Muscle layer of colon (tissue), 2 donors: Measurements from ENCODE around the gene MAPK6.

Experiments used
- H3K27ac ChIP-seq: one replicate; pipeline ENCODE4 v1.7.0; 2013; ENCODE audit warnings: low read depth, mild to moderate bottlenecking, low read length, moderate library complexity
- H3K27me3 ChIP-seq, 2 donors: one replicate each; pipeline ENCODE4 v1.7.0; 2013; ENCODE audit warnings: low read length in 2 of 2, mild to moderate bottlenecking in 2 of 2; ENCODE audit not compliant: insufficient read depth in 2 of 2, control insufficient read depth in 1 of 2
- H3K36me3 ChIP-seq: one replicate; pipeline ENCODE4 v1.7.0; 2013; ENCODE audit warnings: mild to moderate bottlenecking, low read length; ENCODE audit not compliant: insufficient read depth
- H3K4me1 ChIP-seq: one replicate; pipeline ENCODE4 v1.7.0; 2013; ENCODE audit warnings: mild to moderate bottlenecking, low read length; ENCODE audit not compliant: insufficient read depth
- H3K4me3 ChIP-seq, 2 donors: one replicate each; pipeline ENCODE4 v1.7.0; 2013; ENCODE audit warnings: low read length in 2 of 2, low read depth in 1 of 2, mild to moderate bottlenecking in 1 of 2, moderate library complexity in 1 of 2
- H3K9ac ChIP-seq: one replicate; pipeline ENCODE4 v1.7.0; 2013; ENCODE audit warnings: low read length
- H3K9me3 ChIP-seq: one replicate; pipeline ENCODE4 v1.7.0; 2013; ENCODE audit warnings: mild to moderate bottlenecking, low read length
- donor health status: abdominal sarcoma.
- donor health status: Adenocarcinoma of cecum.

Gene MAPK6

GRCh38 chr15:52012210-52012609, 6.8 kb upstream of the MAPK6 start:
- no peaks in the 10 kb centered on the region for H3K9me3 ChIP-seq
- no peak overlapping the region for H3K9ac ChIP-seq
- H3K36me3 ChIP-seq = no peaks in the 10 kb centered on the region
- H3K4me3 ChIP-seq = no peak overlapping the region
- H3K27me3 ChIP-seq = no peaks in the 10 kb centered on the region
- H3K4me1 ChIP-seq = peaks cover 18% of the 10 kb centered on the region
- H3K27ac ChIP-seq = no peak overlapping the region

- H3K4me3 ChIP-seq = no peak overlapping the region
- H3K27me3 ChIP-seq = no peaks in the 10 kb centered on the region
- H3K9me3 ChIP-seq = no peaks in the 10 kb centered on the region
- H3K9ac ChIP-seq = no peak overlapping the region
- H3K36me3 ChIP-seq = no peaks in the 10 kb centered on the region
- no peak overlapping the region for H3K27ac ChIP-seq
- peaks cover 18% of the 10 kb centered on the region for H3K4me1 ChIP-seq
Measured at GRCh38 chr15:52013151-52013791, 5.7 kb upstream of the MAPK6 start.

- Histone ChIP-seq H3K9ac (no peak overlapping the region), H3K4me3 (no peak overlapping the region), H3K9me3 (no peaks in the 10 kb centered on the region), H3K27me3 (no peaks in the 10 kb centered on the region), H3K4me1 (peaks cover 23% of the 10 kb centered on the region), H3K27ac (no peak overlapping the region), H3K36me3 (no peaks in the 10 kb centered on the region)
Measured at GRCh38 chr15:52014616-52015015, 4.4 kb upstream of the MAPK6 start.

GRCh38 chr15:52016316-52016715, 2.7 kb upstream of the MAPK6 start:
- Histone ChIP-seq H3K9me3 (no peaks in the 10 kb centered on the region), H3K27me3 (no peaks in the 10 kb centered on the region), H3K9ac (no peak overlapping the region), H3K36me3 (no peaks in the 10 kb centered on the region), H3K27ac (no peak overlapping the region), H3K4me3 (no peak overlapping the region), H3K4me1 (peaks cover 23% of the 10 kb centered on the region)

GRCh38 chr15:52018244-52018643, 775 bp upstream of the MAPK6 start:
- peaks cover 24% of the 10 kb centered on the region for H3K4me1 ChIP-seq
- peak overlapping the region in 1 of 2 donors; percentile 49 for H3K4me3 ChIP-seq
- H3K36me3 ChIP-seq = no peaks in the 10 kb centered on the region
- H3K27ac ChIP-seq = no peak overlapping the region
- no peaks in the 10 kb centered on the region for H3K27me3 ChIP-seq
- no peaks in the 10 kb centered on the region for H3K9me3 ChIP-seq
- H3K9ac ChIP-seq = peak overlapping the region; percentile 58

- Histone ChIP-seq H3K9ac (peak overlapping the region; percentile 94), H3K4me1 (peaks cover 25% of the 10 kb centered on the region), H3K27me3 (no peaks in the 10 kb centered on the region), H3K9me3 (no peaks in the 10 kb centered on the region), H3K36me3 (no peaks in the 10 kb centered on the region), H3K27ac (peak overlapping the region; percentile 87), H3K4me3 (peak overlapping the region; percentile 67 to 100)
Measured at GRCh38 chr15:52019394-52020220, 588 bp downstream of the MAPK6 start.

GRCh38 chr15:52020221-52021085, 1.4 kb downstream of the MAPK6 start:
- H3K27ac ChIP-seq = peak overlapping the region; percentile 87
- H3K36me3 ChIP-seq = no peaks in the 10 kb centered on the region
- H3K27me3 ChIP-seq = no peaks in the 10 kb centered on the region
- no peaks in the 10 kb centered on the region for H3K9me3 ChIP-seq
- H3K4me1 ChIP-seq = peaks cover 25% of the 10 kb centered on the region
- H3K9ac ChIP-seq = peak overlapping the region; percentile 94
- H3K4me3 ChIP-seq = peak overlapping the region; percentile 67 to 100

GRCh38 chr15:52021128-52021671, 2.2 kb downstream of the MAPK6 start:
- Histone ChIP-seq H3K9ac (peak overlapping the region; percentile 94), H3K27me3 (no peaks in the 10 kb centered on the region), H3K27ac (peak overlapping the region; percentile 87), H3K9me3 (no peaks in the 10 kb centered on the region), H3K36me3 (no peaks in the 10 kb centered on the region), H3K4me3 (peak overlapping the region in 1 of 2 donors; percentile 100), H3K4me1 (peaks cover 25% of the 10 kb centered on the region)

GRCh38 chr15:52021892-52022540, 3.0 kb downstream of the MAPK6 start:
- H3K4me3 ChIP-seq = no peak overlapping the region
- H3K27ac ChIP-seq = no peak overlapping the region
- H3K27me3 ChIP-seq = no peaks in the 10 kb centered on the region
- H3K9ac ChIP-seq = no peak overlapping the region
- H3K36me3 ChIP-seq = no peaks in the 10 kb centered on the region
- H3K4me1 ChIP-seq = peaks cover 25% of the 10 kb centered on the region
- H3K9me3 ChIP-seq = no peaks in the 10 kb centered on the region

GRCh38 chr15:52023169-52023922, 4.3 kb downstream of the MAPK6 start:
- H3K36me3 ChIP-seq = no peaks in the 10 kb centered on the region
- H3K9ac ChIP-seq = no peak overlapping the region
- H3K9me3 ChIP-seq = no peaks in the 10 kb centered on the region
- H3K4me1 ChIP-seq = peaks cover 25% of the 10 kb centered on the region
- H3K4me3 ChIP-seq = no peak overlapping the region
- H3K27ac ChIP-seq = no peak overlapping the region
- no peaks in the 10 kb centered on the region for H3K27me3 ChIP-seq
